H1 (cell line): Measurements from ENCODE around the gene RAB8B.

Experiments
- BRCA1 ChIP-seq: IDR thresholded peaks from 2 replicates; pipeline ENCODE4 v1.6.1; 2012; ENCODE audit warnings: low read depth, low read length, improper control_type of control experiment
- CBX5 ChIP-seq: fragments of 300-800, 300-1000 bp; sonication (generic); IDR thresholded peaks from 2 replicates; pipeline ENCODE4 v1.7.1; 2016; ENCODE audit warnings: antibody characterized with exemption, low read length, low read depth
- CEBPB ChIP-seq: IDR thresholded peaks from 2 replicates; pipeline ENCODE4 v1.6.1; 2012; ENCODE audit warnings: low read depth, low read length
- CTCF ChIP-seq, 3 experiments: IDR thresholded peaks; 1 replicate in 2 of 3; 2 replicates in 1 of 3; pipeline versions ENCODE4 v1.5.1 to v1.6.1; 2011; ENCODE audit warnings: low read length in 3 of 3, mild to moderate bottlenecking in 3 of 3, inconsistent platforms in 2 of 3, low read depth in 1 of 3, moderate library complexity in 1 of 3; ENCODE audit not compliant: insufficient read depth in 1 of 3; ENCODE audit errors: control extremely low read depth in 1 of 3
- EP300 ChIP-seq, 2 experiments: IDR thresholded peaks; 1 replicate in 1 of 2; 2 replicates in 1 of 2; pipeline ENCODE4 v1.6.1; 2011 to 2012; ENCODE audit warnings: low read depth in 2 of 2, low read length in 2 of 2, mild to moderate bottlenecking in 2 of 2, borderline replicate concordance in 1 of 2, inconsistent platforms in 1 of 2, moderate library complexity in 1 of 2
- EZH2 ChIP-seq: fragments of 200-600 bp; sonication (generic); IDR thresholded peaks from 2 replicates; pipeline ENCODE4 v1.7.1; 2012; ENCODE audit warnings: low read depth, mild to moderate bottlenecking, moderate library complexity, low read length, inconsistent platforms; ENCODE audit not compliant: severe bottlenecking
- GTF2F1 ChIP-seq: IDR thresholded peaks from 2 replicates; pipeline ENCODE4 v1.6.1; 2012; ENCODE audit warnings: low read depth, low read length, improper control_type of control experiment, borderline replicate concordance
- JUN ChIP-seq: IDR thresholded peaks from 2 replicates; pipeline ENCODE4 v1.6.1; 2011; ENCODE audit warnings: low read depth, mild to moderate bottlenecking, improper control_type of control experiment, low read length
- NANOG ChIP-seq: IDR thresholded peaks from 2 replicates; pipeline ENCODE4 v1.6.1; 2011; ENCODE audit warnings: low read length, low read depth, mild to moderate bottlenecking, inconsistent platforms; ENCODE audit not compliant: insufficient read depth, poor library complexity, severe bottlenecking
- POLR2A ChIP-seq, 2 experiments: IDR thresholded peaks; 1 replicate in 1 of 2; 2 replicates in 1 of 2; pipeline ENCODE4 v1.6.1; 2011; ENCODE audit warnings: low read depth in 2 of 2, low read length in 2 of 2, mild to moderate bottlenecking in 2 of 2; ENCODE audit errors: control extremely low read depth in 1 of 2
- SRF ChIP-seq: IDR thresholded peaks from 2 replicates; pipeline ENCODE4 v1.6.1; 2011; ENCODE audit warnings: mild to moderate bottlenecking, low read depth, low read length, moderate library complexity
- ZNF274 ChIP-seq: IDR thresholded peaks from 2 replicates; pipeline ENCODE4 v1.7.0; 2012; ENCODE audit warnings: low read length, borderline replicate concordance; ENCODE audit errors: extremely low read depth
- TF ChIP-seq, protein P1 (sequence below): IDR thresholded peaks from 2 replicates; pipeline ENCODE4 v1.6.1; 2011; ENCODE audit warnings: low read length, improper control_type of control experiment

GRCh38 chr15:63261311-63261710 is 71.9 kb downstream of the RAB8B start:
- TF ChIP-seq, protein P1, sequence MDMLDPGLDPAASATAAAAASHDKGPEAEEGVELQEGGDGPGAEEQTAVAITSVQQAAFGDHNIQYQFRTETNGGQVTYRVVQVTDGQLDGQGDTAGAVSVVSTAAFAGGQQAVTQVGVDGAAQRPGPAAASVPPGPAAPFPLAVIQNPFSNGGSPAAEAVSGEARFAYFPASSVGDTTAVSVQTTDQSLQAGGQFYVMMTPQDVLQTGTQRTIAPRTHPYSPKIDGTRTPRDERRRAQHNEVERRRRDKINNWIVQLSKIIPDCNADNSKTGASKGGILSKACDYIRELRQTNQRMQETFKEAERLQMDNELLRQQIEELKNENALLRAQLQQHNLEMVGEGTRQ: no peak
- TF ChIP-seq EP300 (IDR thresholded peaks at IDR 0.05; ENCODE audit: borderline replicate concordance in 1 of 2, low read depth in 2 of 2, low read length in 2 of 2) (no peak), EZH2 (no peak), CTCF (IDR thresholded peaks at IDR 0.05; ENCODE audit: control extremely low read depth in 1 of 3, insufficient read depth in 1 of 3, low read depth in 1 of 3, low read length in 3 of 3) (no peak), CBX5 (no peak), ZNF274 (no peak), POLR2A (IDR thresholded peaks at IDR 0.05; ENCODE audit: control extremely low read depth in 1 of 2, low read depth in 2 of 2, low read length in 2 of 2) (no peak), JUN (no peak), GTF2F1 (no peak), SRF (no peak), CEBPB (no peak), BRCA1 (no peak), NANOG (no peak)
